Mesothelial cell of epicardium (in vitro differentiated cells): ENCODE data around the gene MRAP2. TPM values are rescaled to one million over a fixed set of nuclear protein-coding genes. Genes with fewer than 3 reads are reported as not detected.

ENCODE experiments used
- DNase-seq, 2 experiments: peaks; one replicate each; pipeline ENCODE4 v3.0.0; 2021; ENCODE audit warnings: low spot score in 2 of 2; ENCODE audit not compliant: unreplicated experiment in 2 of 2
- H3K27ac Mint-ChIP-seq: 2 replicates; pipeline ENCODE4 v1.8.0; 2021; ENCODE audit warnings: mixed read lengths
- H3K27me3 Mint-ChIP-seq: 2 replicates; pipeline ENCODE4 v1.8.0; 2021; ENCODE audit warnings: low read depth, mixed read lengths
- H3K36me3 Mint-ChIP-seq: 2 replicates; pipeline ENCODE4 v1.8.0; 2021; ENCODE audit warnings: mixed read lengths
- H3K4me1 Mint-ChIP-seq: 2 replicates; pipeline ENCODE4 v1.8.0; 2021; ENCODE audit warnings: mixed read lengths
- H3K4me3 Mint-ChIP-seq: 2 replicates; pipeline ENCODE4 v1.8.0; 2021; ENCODE audit warnings: mild to moderate bottlenecking, moderate library complexity, mixed read lengths
- H3K9me3 Mint-ChIP-seq: 2 replicates; pipeline ENCODE4 v1.8.0; 2021; ENCODE audit warnings: mixed read lengths
- CTCF ChIP-seq: fragments of 200-600 bp; sonication (generic); IDR thresholded peaks from one replicate; pipeline ENCODE4 v1.5.0; 2021; ENCODE audit warnings: antibody characterized with exemption; ENCODE audit not compliant: unreplicated experiment
- total RNA-seq: library from RNA; stranded (reverse); gene quantifications from 3 replicates; pipeline ENCODE4 v1.2.1, GENCODE V29; 2021

MRAP2 gene
- total RNA-seq, 1 donor from 2014 or later: 2.7 TPM

- H3K27me3 Mint-ChIP-seq: no peaks in the 10 kb centered on the region
- no peak overlapping the region for H3K4me3 Mint-ChIP-seq
- peaks cover 32% of the 10 kb centered on the region for H3K36me3 Mint-ChIP-seq
- H3K9me3 Mint-ChIP-seq: peaks cover 19% of the 10 kb centered on the region
- no peak overlapping the region for H3K27ac Mint-ChIP-seq
- no peak for DNase-seq
- no peak for TF ChIP-seq CTCF
- H3K4me1 Mint-ChIP-seq: peaks cover 3% of the 10 kb centered on the region
Observed at GRCh38 chr6:84135291-84135690, 101.7 kb downstream of the MRAP2 start.

- no peak for TF ChIP-seq CTCF
- no peak overlapping the region for H3K4me3 Mint-ChIP-seq
- no peaks in the 10 kb centered on the region for H3K27me3 Mint-ChIP-seq
- peaks cover 10% of the 10 kb centered on the region for H3K9me3 Mint-ChIP-seq
- no peak for DNase-seq
- peaks cover 34% of the 10 kb centered on the region for H3K36me3 Mint-ChIP-seq
- peaks cover 3% of the 10 kb centered on the region for H3K4me1 Mint-ChIP-seq
- no peak overlapping the region for H3K27ac Mint-ChIP-seq
Observed at GRCh38 chr6:84136364-84137050, 102.9 kb downstream of the MRAP2 start.

- DNase-seq: no peak
- Mint-ChIP-seq H3K27me3 (no peaks in the 10 kb centered on the region), H3K4me1 (peaks cover 3% of the 10 kb centered on the region), H3K27ac (no peak overlapping the region), H3K36me3 (peaks cover 37% of the 10 kb centered on the region), H3K4me3 (no peak overlapping the region), H3K9me3 (peaks cover 10% of the 10 kb centered on the region)
- TF ChIP-seq CTCF: no peak
Observed at GRCh38 chr6:84137051-84137375, 103.4 kb downstream of the MRAP2 start.

GRCh38 chr6:84137989-84138575 lies 104.5 kb downstream of the MRAP2 start:
- Mint-ChIP-seq H3K27ac (no peak overlapping the region), H3K4me3 (no peak overlapping the region), H3K27me3 (no peaks in the 10 kb centered on the region), H3K9me3 (no peaks in the 10 kb centered on the region), H3K36me3 (peaks cover 26% of the 10 kb centered on the region), H3K4me1 (peaks cover 3% of the 10 kb centered on the region)
- no peak for DNase-seq
- TF ChIP-seq CTCF: no peak

GRCh38 chr6:84139311-84139710 lies 105.7 kb downstream of the MRAP2 start:
- Mint-ChIP-seq H3K4me3 (no peak overlapping the region), H3K27me3 (no peaks in the 10 kb centered on the region), H3K9me3 (no peaks in the 10 kb centered on the region), H3K27ac (no peak overlapping the region), H3K4me1 (peaks cover 3% of the 10 kb centered on the region), H3K36me3 (peaks cover 15% of the 10 kb centered on the region)
- no peak for DNase-seq
- TF ChIP-seq CTCF: no peak

Other genes with a start within 250 kb of the MRAP2 start
- gene RIPPLY2, start 180.4 kb upstream of the MRAP2 start, total RNA-seq: not detected in 3 replicates
- 8.4 to 8.7 TPM (median 8.6 TPM) in 3 replicates for gene CYB5R4, start 174.1 kb upstream of the MRAP2 start, total RNA-seq
- 14.9 to 15.7 TPM (median 15.0 TPM) in 3 replicates for gene CEP162, start 193.9 kb downstream of the MRAP2 start, total RNA-seq